ENCODE results near the gene OGA. TPM values are rescaled to one million over a fixed set of nuclear protein-coding genes. Genes with fewer than 3 reads are reported as not detected.
A peak's percentile ranks its signal among the peaks of the same experiment; 100 is the strongest.

OGA gene
- total and polyA plus RNA-seq, 9 of the 15 experiments (the other 6 are each of a cell fraction or from before 2014, with no cell fraction given): 13.5 to 73.5 (median 59.5) TPM

- TF ChIP-seq C11orf30 (IDR thresholded peaks at IDR 0.05; ENCODE audit: low read depth) (no peak), HDAC3 (IDR thresholded peaks at IDR 0.05; ENCODE audit: borderline replicate concordance, partially characterized antibody) (no peak), GTF2F1 (IDR thresholded peaks at IDR 0.05; ENCODE audit: low read depth, low read length) (no peak), ZNF197 (CRISPR knock-in tag; IDR thresholded peaks at IDR 0.05; ENCODE audit: low read depth) (no peak), SMAD1 (IDR thresholded peaks at IDR 0.05; ENCODE audit: low read depth, low read length, partially characterized antibody) (no peak), SRSF7 (optimal IDR thresholded peaks at IDR 0.05; ENCODE audit: low read depth, low read length) (no peak), BCL6 (CRISPR knock-in tag; IDR thresholded peaks at IDR 0.05) (no peak), XRCC5 (IDR thresholded peaks at IDR 0.05; ENCODE audit: low read depth, low read length) (no peak), HNRNPH1 (optimal IDR thresholded peaks at IDR 0.05; ENCODE audit: low read depth, low read length) (no peak), NFATC3 (IDR thresholded peaks at IDR 0.05) (no peak), ZFPM2 (CRISPR knock-in tag; IDR thresholded peaks at IDR 0.05) (no peak), SIN3B (IDR thresholded peaks at IDR 0.05; ENCODE audit: low read depth) (no peak), ZBTB17 (CRISPR knock-in tag; IDR thresholded peaks at IDR 0.05) (no peak), ZNF12 (CRISPR knock-in tag; IDR thresholded peaks at IDR 0.05) (no peak), ZNF140 (CRISPR knock-in tag; IDR thresholded peaks at IDR 0.05) (no peak), STAT5A (IDR thresholded peaks at IDR 0.05; ENCODE audit: borderline replicate concordance, low read length) (peak; percentile 7; the same call in 1 of the 2 replicates), HOXB6 (CRISPR knock-in tag; IDR thresholded peaks at IDR 0.05; ENCODE audit: borderline replicate concordance) (no peak), RFX5 (IDR thresholded peaks at IDR 0.05; ENCODE audit: low read depth, low read length) (no peak), REST (IDR thresholded peaks at IDR 0.05; ENCODE audit: borderline replicate concordance) (no peak), REST (CRISPR knock-in tag; IDR thresholded peaks at IDR 0.05; ENCODE audit: low read depth) (no peak), CHAMP1 (IDR thresholded peaks at IDR 0.05) (no peak)
Measured at GRCh38 chr10:101797403-101798059, 20.7 kb downstream of the OGA start (continued).

Data from K562 (cell line).